GM21526 (cell line): Measurements from ENCODE around the gene DTD1.
A peak's percentile ranks its signal among the peaks of the same experiment; 100 is the strongest.

Experiments used
- ATAC-seq: cut with Tn5 transposase; IDR thresholded peaks from one replicate; pipeline ENCODE4 v1.9.1; 2021; ENCODE audit warnings: moderate library complexity; ENCODE audit not compliant: unreplicated experiment, low FRiP score

The DTD1 gene, protein sequence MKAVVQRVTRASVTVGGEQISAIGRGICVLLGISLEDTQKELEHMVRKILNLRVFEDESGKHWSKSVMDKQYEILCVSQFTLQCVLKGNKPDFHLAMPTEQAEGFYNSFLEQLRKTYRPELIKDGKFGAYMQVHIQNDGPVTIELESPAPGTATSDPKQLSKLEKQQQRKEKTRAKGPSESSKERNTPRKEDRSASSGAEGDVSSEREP

DNA sequence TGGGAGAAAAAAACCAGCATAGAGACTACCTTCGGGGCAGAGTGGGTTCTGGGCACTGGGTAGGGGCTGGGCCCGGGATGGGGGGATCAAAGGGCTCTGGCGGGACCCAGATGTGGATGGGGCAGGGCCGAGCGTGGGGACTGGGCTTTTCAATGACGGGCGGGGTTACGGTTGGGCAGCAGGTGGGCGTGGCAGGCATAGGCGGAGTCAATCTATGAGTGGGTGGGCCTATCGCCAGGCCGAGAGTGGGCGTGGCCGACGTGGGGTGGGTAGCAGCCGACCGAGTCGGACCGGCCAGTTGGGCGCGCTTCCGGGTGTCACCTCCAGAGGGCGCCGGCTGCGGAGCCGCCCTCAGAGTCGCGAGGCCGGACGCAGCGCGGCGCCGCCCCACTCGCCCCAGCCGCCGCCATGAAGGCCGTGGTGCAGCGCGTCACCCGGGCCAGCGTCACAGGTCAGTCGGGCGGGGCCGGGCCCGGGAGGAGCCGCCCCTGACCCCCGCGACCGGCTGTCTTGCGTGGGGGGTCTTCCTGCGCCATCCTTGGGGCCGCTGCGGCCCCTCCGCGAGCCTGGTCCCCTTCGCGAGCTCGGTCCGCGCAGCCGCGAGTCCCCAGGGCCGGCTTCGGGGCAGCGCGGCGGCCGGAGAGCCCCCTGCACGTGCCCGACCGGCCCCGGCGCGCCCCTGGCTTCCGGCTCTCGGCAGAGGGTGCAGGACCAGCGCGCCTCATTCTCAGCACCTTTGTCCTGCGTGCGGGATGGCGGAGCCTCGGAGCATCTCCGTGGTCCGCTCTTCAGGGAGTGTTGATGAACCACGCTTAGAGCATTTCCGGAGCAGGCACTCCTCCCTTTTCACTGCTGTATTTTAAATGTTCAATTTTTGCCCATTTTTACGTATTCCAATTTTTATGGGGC, at the start of gene DTD1:
TSS of gene DTD1 (plus strand) at position 390 of the 909 bp plus-strand sequence. CDS start at position 409, 19 bp downstream.
- ATAC-seq: peak; percentile 91

DNA sequence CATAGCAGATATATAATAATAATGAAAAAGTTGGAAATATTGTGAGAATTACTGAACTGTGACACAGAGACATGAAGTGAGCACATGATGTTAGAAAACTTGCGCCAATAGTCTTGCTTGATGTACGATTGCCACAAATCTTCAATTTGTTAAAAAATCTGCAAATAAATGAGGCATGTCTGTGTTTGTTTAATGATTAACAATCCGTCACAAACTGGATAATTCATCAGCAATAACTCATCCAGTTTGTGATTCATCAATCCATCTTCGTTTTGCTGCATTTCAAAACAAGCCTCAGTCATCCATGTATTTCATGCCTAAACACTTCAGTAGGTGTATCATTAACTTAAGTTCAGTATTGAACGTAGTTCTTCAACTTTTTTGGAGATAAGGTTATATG, 46.1 kb upstream of the DTD1 start:
- no peak for ATAC-seq

DNA sequence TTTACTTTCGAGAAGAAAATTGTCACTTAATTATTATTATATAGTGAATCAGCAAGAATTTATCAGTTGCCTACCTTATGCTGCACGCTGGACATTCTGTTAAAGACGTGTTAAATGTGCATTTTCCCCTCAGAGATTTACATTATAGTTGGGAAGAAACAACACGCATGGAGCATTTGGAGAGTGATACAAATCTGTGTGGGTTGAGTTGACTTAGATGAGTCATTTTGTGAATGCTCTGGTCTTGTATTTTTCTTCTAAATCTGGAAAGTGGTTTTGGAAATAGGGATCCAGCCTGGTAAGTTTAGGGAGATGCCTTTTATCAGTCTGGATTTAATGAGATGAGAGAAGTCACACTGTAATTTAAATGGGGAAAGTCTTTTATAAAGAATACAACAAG, 44.6 kb upstream of the DTD1 start:
- no peak for ATAC-seq

DNA sequence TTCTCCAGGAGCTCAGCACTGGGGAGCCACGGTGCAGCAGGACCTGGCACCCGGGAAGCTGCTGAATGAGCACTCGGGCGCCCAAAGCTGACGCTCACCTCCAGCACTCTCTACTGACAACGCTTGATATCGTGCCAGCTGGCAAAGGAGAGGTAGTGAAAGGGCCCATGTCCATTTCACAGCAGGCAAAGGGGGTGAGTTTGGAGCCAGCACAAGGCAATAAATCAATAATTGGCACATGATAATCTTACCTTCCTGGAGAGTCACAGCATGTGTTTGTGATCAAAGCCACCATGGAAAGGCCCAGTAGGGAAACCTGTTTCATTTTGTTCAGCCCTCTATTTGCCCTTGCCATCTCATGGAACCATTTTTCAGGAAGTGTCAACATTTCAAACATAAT, 43.9 kb upstream of the DTD1 start:
- ATAC-seq: no peak

DNA sequence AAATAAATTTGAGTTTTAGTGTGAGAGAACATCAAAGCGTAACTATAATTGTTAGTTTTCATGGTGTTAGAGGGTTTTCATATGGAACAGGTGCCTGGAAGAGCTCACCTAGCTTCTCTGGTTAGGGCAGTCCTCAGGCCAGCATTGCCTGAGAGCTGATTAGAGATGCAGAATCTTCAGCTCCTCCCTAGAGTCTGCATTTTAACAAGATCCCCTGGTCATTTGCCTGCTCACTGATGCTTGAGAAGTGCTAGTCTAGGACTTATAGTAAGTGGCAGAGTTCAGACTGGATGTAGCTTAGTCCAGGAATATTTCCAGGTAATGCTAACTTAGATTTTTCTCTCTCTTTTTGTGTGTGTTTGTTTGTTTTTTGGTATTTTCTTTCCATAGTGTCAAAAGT, 42.3 kb upstream of the DTD1 start:
- ATAC-seq: no peak

DNA sequence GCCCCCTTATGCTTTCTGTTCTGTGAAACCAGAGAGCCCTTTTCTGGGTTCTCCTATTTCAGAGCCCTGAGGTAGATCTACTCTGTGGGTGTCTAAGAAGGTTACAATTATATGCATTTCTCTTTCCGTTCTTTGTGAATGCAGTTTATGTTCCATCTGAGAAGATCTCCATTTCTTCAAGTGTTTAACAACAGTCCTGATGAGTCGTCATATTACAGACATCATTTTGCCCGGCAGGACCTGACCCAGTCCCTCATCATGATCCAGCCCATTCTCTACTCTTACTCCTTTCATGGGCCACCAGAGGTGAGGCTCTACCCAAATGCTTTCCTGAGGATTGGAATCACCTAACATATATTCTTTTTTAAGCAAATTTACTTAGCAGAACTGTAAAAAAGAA, 39.4 kb upstream of the DTD1 start:
- no peak for ATAC-seq

DNA sequence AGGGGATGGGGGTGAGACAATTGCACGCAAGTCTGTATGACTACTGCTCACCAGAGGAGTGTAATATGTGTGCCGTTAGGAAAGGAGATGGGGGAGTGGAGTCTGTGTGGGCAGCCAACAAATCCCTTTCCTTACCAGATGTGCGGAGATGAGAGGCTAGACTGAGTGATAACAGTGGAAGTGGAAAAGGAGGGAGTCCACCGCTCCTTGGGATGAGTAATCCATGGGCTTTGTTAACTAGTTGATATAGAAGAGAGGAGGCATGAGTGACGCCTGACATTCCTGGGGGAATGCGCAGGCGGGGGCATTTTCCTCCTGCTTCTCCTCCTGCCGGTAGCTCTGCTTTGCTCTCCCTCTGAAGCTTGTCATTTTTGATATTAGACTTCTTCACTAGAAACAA, 34.1 kb upstream of the DTD1 start:
- ATAC-seq: no peak

DNA sequence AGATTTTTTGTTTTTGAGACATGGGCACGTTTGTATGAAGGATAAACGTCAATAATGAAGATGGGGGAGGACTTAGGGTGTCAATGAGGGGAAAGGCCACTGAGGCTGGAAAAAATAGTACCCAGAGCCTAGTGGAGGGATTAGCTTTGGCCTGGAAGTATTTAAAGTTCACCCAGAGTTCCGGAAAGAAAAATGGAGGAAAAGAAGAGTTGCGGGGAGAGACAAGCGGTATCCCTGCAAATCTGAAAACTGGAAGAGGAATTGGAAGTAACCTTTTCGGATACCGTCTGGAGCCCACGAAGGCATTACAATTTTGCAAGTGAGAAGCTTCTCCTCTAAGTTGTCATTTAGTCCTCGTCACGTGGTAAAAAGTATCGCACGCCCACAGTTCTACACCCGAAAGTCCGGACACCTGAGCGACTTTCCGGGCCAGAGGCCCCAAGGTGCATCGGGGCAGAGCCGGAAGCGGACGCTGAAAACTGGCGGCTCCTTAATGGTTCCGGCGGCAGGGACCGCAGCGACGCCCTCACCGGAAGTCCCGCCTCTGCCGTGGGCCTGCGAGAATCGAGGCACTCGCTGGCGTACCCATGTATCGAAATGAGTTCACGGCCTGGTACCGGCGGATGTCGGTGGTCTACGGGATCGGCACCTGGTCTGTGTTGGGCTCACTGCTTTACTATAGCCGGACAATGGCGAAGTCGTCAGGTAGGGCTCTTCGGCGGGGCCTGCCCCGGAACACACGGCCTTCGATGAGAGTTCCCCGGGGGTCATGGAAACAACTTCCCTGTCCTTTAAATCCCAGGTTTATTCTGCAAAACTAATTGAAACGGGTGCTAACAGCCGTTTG, 20.7 kb upstream of the DTD1 start, which contains the start of gene SMIM26:
TSS of gene SMIM26 (plus strand) at position 541 of the 847 bp plus-strand sequence. CDS start at position 588, 47 bp downstream.
- peak; percentile 94 for ATAC-seq

DNA sequence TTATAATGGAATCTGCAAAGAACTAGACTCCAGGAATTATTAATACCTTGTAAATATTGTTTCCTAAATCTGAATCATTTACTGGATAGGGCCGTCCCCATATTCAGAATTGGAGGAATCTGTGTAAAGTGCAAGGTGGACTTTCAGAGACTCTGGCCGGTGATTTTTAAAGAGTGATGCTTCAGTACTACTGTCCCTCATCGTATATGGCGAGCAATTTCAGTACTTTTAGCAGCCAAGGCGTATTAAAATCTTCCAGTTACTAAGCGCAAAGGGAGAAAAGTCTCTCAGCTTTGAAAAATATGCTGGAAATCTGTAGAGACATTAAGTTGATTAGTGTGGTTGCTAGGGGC, 20.1 kb upstream of the DTD1 start:
- no peak for ATAC-seq

DNA sequence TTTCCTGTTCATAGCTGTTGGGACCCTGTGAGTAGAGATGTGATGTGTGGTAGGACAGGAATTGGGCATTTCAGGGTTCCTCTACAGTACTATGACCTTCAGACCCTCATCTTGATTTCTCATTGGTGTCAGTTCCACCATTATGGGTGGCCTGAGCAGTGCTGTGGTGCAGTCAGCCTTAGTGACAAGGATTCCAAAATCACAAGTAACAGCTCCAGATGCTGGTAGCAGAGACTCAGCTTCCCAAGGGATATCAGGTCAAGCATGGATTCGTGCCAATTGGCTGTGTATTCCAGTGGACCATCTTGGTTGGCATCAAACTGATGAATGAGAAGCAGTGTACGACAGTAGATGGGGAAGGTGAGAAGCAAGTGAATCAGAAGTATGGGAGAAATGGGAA, 16.8 kb upstream of the DTD1 start:
- ATAC-seq: no peak

DNA sequence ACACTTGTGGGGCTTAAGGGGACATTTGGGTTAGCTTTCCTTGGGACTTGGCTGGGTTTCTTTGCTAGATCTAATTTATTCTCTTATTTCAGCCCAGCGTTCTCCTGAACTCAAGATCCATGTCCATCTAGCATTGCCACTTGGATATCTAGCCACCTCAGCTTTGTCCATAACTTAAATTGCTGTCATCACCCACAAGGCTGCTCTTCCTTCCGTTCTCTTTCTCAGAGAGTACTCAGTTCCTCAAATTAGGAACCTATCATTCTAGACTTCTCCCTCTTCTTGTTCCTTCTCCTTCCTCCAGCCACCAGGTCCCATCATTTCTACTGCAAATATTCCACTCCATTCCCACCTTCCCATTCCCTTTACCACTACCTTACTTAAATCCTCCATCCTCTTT, 16.3 kb upstream of the DTD1 start:
- no peak for ATAC-seq

DNA sequence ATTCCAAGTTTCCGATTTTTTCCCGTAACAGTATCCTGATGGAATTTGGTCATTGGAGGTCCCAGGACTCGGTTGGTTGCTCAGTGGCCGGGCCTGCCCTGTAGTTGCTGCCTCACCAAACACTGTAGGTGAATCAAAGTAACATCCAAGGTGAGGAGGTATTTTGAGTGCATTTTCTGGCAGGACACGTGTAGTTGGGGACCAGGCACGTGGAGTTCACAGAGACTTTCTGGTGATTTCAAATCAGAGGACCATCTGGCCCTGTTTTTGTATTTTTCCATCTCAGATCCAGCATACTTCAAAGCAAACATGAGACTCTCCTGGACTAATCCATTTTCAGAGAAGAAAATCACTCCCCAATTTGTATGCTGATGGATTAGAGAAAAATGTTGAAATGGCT, 9.9 kb upstream of the DTD1 start:
- no peak for ATAC-seq

DNA sequence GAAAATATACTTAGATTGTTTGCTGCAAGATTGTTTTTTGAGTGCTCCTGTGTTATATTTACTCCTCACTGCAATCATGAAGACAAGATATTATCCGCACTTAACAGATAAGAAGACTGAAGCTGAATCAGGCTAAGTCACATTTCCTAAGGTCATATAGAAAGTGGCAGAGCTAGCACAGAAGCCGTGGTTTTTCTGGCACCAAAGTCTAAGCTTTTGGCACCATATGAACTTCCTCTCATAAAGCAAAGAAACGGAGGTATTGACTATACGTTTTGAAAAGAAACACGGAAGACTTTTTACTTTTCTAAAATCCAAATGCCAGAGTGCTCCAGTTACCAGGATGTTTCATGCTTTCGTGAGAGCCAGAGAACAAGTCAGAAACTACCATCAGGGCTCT, 9.3 kb upstream of the DTD1 start:
- no peak for ATAC-seq

DNA sequence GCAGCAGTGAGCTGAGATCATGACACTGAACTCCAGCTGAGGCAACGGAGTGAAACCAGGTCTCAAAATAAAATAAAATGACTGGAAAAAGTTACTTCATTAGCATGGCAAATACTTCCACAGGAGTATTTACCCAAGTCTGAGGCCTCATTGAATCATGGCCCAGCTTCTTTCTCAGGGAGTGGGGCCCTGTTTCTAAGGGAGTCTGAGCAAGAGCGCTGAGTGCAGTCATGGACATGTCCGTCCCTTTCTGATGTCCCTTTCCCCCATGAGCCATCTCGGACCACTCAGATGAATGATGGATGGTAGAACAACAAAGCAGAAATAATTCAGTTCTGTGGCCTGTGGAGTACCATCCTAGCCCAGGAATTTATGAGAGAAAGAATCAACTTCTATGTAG, 7.8 kb upstream of the DTD1 start:
- ATAC-seq: no peak

DNA sequence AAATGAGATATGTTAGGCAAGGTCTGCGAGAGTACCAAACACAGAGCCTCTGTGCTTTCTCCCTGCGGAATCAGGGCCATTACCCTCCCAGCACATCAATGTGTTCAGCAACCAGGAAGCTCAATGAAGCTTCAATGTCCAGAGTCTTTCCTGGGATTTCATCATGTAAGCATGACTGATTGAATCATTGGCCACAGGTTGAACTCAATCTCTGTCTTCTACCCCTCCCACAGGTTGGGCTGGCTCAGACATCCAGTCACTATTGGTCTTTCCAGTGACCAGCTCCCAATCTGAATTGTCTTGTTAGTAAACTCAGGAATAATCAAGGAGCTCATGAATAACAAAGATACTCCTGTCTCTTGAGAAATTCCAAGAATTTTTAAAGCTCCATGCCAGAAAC, 2.7 kb upstream of the DTD1 start:
- no peak for ATAC-seq

DNA sequence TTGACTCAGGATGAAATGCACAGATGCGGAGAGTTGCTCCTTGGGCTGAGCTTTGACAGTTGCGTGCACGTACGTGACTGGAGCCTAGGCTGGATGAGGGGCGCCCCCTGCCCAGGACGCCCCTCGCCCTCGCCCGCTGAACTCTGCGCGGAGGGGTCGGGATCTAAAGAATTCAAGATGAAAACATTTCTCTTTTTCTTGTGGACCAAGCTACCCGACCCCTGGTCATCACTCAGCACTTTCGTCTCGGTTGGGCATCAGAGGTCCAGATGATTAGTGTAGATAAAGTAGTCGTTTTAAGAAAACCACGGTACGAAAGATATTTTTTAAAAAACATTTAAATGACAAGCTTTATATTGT, 700 bp downstream of the DTD1 start:
- ATAC-seq: no peak

DNA sequence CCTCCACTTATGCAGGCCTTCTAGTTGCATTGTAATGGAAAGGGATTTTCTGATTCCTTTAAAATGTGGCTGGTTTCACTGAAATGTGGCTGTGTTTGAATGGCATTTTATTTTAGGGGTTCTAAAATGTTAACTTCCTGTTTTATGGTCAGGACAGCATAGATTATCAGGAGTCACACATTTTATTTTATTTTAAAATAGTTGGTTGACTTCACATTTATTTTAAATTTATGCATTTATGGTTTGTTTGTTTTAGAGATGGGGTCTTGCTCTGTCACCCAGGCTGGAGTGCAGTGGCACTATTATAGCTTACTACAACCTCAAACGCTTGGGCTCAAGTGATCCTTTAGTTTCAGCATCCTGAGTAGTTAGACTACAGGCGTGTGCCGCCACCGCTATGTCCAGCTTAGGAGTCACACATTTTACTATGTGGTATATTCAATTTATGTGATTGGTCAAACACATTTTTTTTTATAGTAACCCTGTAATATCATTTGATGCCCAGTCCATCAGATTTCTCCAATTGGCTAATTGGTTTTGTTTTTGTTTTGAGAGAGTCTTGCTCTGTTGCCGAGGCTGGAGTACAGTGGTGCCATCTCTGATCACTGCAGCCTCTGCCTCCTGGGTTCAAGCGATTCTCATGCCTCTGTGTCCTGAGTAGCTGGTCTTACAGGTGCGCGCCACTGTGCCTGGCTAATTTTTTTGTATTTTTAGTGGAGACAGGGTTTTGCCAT, 2.3 kb downstream of the DTD1 start:
- ATAC-seq: no peak

DNA sequence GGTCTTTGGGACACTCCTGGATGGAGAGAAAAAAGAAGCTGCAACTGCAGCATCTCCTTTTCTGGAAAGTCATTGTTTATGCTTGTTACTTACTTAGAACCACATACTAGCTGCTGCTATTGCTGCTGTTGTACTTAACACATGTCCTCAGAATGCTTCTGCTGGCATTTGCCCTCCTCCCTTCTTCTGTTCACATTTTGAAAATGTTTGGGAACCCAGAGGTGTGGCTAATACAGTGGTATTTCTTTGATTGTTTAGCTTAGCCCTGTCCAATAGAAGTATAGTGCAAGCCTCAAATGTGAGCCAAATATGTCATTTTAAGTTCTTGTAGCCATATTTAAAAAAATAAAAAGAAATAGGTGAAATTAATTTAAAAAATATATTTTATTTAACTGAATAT, 8.4 kb downstream of the DTD1 start:
- ATAC-seq: no peak

DNA sequence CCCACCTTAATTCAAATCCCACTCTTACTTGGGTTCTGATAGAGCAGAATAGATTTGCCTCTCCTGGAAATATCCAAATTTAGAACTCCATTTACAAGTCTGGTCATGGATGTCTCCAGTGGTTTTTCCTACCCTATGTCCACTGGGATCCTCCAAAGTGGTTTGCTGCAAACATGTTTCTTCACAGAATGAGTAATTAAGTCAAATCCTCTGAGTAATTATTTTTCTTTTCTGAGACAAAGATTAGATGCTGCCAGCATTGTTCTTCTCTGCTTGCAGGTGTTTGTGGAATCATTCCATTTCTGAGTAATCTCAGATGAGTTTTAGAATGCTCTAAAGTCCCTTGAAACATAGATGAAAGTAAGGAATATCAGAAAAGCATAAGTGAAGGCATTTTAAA, 21.9 kb downstream of the DTD1 start:
- no peak for ATAC-seq

DNA sequence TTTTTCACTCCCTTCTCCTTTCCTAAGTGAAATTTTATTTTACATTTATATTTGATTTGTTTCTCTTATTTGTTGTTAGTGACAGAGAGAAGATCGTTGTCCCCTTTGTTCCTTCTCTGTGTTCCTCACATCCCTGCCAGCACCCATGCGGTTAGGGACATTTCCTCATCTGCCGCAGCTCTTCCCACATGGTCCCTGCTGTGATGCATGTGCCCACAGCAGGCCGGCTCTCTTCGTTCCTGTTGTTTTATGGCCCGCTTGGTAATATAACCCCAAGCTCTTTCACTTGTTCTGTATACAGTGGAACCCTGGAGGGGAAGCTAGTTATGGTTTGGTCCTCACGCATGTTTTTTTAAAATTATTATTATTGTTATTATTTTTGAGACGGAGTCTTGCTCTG, 23.6 kb downstream of the DTD1 start:
- no peak for ATAC-seq

DNA sequence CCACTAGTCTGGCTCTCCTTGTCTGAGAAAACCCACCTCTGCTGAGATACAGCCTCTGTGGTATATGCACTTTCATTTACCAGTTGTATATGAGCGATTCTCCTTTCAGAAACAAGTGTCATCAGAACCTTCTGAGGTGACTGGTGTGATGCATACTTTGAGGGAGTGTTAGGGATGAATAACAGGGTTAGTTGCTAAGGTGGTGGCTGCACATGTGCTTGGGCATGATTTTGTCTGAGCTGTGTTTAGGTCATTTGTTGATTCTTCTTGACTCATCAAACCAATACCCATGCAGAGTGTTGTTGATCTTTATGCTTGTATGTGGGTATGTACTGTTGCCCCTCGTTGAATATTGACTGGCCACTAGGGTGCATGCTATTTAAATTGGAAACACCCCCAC, 25.7 kb downstream of the DTD1 start:
- ATAC-seq: no peak
